BLaER1 treated with 17β-estradiol and CSF1 and Interleukin-3, amounts not matched to agents 10 nM and 100 nM (cell line): Measurements from ENCODE around the gene GSK3B.

Experiments used
- H3K27ac ChIP-seq, 11 experiments: shearing (Covaris generic); formaldehyde crosslinking; 2 replicates each; pipeline ENCODE4 v1.8.1; 2022
- H3K27me3 ChIP-seq, 11 experiments: shearing (Covaris generic); formaldehyde crosslinking; 2 replicates each; pipeline ENCODE4 v1.8.1; 2022
- H3K36me3 ChIP-seq, 11 experiments: shearing (Covaris generic); formaldehyde crosslinking; 2 replicates each; pipeline ENCODE4 v1.8.1; 2022
- H3K4me1 ChIP-seq, 10 experiments: shearing (Covaris generic); formaldehyde crosslinking; 2 replicates each; pipeline ENCODE4 v1.8.1; 2022
- H3K4me2 ChIP-seq, 11 experiments: shearing (Covaris generic); formaldehyde crosslinking; 2 replicates each; pipeline ENCODE4 v1.8.1; 2022
- H3K4me3 ChIP-seq, 10 experiments: shearing (Covaris generic); formaldehyde crosslinking; 2 replicates each; pipeline ENCODE4 v1.8.1; 2022
- H3K9ac ChIP-seq, 11 experiments: shearing (Covaris generic); formaldehyde crosslinking; 2 replicates each; pipeline ENCODE4 v1.8.1; 2022
- H3K9me3 ChIP-seq, 11 experiments: shearing (Covaris generic); formaldehyde crosslinking; replicated peaks in 1 of 11; 2 replicates each; pipeline ENCODE4 v1.8.1; 2022
- H4K20me1 ChIP-seq, 11 experiments: shearing (Covaris generic); formaldehyde crosslinking; 2 replicates each; pipeline ENCODE4 v1.8.1; 2022
- Cebpa-rat ChIP-seq, 11 experiments: shearing (Covaris generic); IDR thresholded peaks; 2 replicates each; pipeline ENCODE4 v1.8.1; 2022

GSK3B gene

DNA sequence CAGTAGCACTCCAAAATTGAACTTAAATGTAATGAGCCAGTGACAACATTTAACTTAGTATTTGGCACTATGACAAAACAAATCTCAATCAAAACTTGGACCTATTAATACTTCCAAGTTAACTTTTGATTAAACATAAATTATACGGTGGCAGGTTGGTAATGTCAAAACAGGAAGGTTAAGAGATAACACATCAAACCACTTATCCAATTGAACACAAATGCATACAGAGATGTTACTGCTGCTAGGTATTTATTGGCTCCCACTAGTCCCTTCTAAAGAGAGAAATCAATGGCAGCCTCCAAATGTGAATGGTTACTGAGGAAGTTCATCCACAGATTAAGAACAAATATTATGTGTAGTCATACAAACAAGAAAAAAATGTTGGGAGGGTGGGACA is 1.8 kb downstream of the GSK3B start:
- no peaks in the 10 kb centered on the region for H3K9me3 ChIP-seq
- peak overlapping the region in 2 of 11 experiments; percentile 98 to 99; a peak in 5 of 22 replicates for H3K27ac ChIP-seq
- peaks cover 0 to 43% (median 30%) of the 10 kb centered on the region in 11 experiments; a peak in 17 of 22 replicates for H3K27me3 ChIP-seq
- peak overlapping the region; percentile 71 to 87 (median 78) for H3K4me3 ChIP-seq
- TF ChIP-seq Cebpa-rat (IDR thresholded peaks at IDR 0.05) = no peak
- H3K4me1 ChIP-seq = peaks cover 18 to 41% (median 35%) of the 10 kb centered on the region in 10 experiments
- H4K20me1 ChIP-seq = peaks cover 54 to 61% (median 58%) of the 10 kb centered on the region in 11 experiments
- peak overlapping the region; percentile 87 to 99 (median 94); a peak in 19 of 22 replicates for H3K9ac ChIP-seq
- H3K4me2 ChIP-seq = peak overlapping the region; percentile 81 to 95 (median 88)
- H3K36me3 ChIP-seq = peaks cover 0 to 15% (median 0%) of the 10 kb centered on the region in 11 experiments; a peak in 3 of 22 replicates

DNA sequence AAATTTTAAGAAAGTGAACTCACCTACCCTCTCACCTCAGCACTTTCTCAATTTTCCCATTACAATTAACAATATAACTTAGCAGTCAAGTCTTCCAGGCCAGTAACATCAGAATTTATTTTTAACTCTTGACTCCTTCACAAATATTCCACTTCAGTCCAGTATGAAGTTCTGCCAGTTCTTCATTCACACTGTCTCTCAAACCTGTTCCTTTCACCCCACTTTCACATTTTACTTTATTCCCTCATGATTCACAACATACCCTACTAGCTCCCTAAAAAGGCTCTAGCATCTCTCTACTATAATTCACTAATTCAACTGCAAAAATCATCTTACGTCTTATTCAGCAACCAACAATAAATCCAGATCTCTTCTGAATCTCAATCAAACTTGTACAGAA is 3.8 kb downstream of the GSK3B start:
- Histone ChIP-seq H3K9me3 (no peaks in the 10 kb centered on the region), H3K4me3 (peak overlapping the region in 5 of 10 experiments; percentile 77 to 87 (median 80); a peak in 7 of 20 replicates), H3K4me2 (peak overlapping the region; percentile 81 to 95 (median 88); a peak in 21 of 22 replicates), H3K9ac (peak overlapping the region in 2 of 11 experiments; percentile 39 to 98; a peak in 3 of 22 replicates), H3K36me3 (peaks cover 0 to 28% (median 0%) of the 10 kb centered on the region in 11 experiments; a peak in 6 of 22 replicates), H3K4me1 (peaks cover 6 to 32% (median 26%) of the 10 kb centered on the region in 10 experiments; a peak in 19 of 20 replicates), H3K27ac (no peak overlapping the region), H4K20me1 (peaks cover 75 to 82% (median 79%) of the 10 kb centered on the region in 11 experiments), H3K27me3 (peaks cover 0 to 43% (median 30%) of the 10 kb centered on the region in 11 experiments; a peak in 17 of 22 replicates)
- TF ChIP-seq Cebpa-rat (IDR thresholded peaks at IDR 0.05) = no peak

DNA sequence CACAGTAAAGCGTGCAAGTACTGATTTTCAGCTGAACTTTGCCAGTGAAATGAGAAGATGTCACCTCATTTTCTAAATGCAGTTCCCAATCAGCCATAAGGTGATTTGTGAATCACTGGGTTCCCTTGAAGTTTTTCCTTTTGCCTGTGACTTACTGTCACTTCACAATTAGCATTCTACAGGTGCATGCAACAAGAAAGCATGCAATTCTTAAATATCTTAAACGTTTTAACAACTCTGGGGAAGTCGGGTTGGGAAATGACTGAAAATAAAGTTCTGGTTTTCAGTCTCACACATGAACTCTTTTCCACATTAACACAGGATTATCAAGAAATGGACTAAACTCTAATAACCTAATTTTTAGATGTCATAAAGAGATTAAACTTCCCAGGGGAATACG is 5.2 kb downstream of the GSK3B start:
- TF ChIP-seq Cebpa-rat (IDR thresholded peaks at IDR 0.05) = no peak
- Histone ChIP-seq H3K27me3 (peaks cover 0 to 43% (median 30%) of the 10 kb centered on the region in 11 experiments; a peak in 17 of 22 replicates), H3K27ac (no peak overlapping the region), H3K4me2 (peak overlapping the region in 2 of 11 experiments; percentile 18 to 23; a peak in 3 of 22 replicates), H3K9ac (no peak overlapping the region), H3K4me3 (no peak overlapping the region), H3K36me3 (peaks cover 0 to 28% (median 0%) of the 10 kb centered on the region in 11 experiments; a peak in 6 of 22 replicates), H3K4me1 (peaks cover 6 to 32% (median 26%) of the 10 kb centered on the region in 10 experiments; a peak in 19 of 20 replicates), H4K20me1 (peaks cover 87 to 95% (median 92%) of the 10 kb centered on the region in 11 experiments), H3K9me3 (no peaks in the 10 kb centered on the region)

DNA sequence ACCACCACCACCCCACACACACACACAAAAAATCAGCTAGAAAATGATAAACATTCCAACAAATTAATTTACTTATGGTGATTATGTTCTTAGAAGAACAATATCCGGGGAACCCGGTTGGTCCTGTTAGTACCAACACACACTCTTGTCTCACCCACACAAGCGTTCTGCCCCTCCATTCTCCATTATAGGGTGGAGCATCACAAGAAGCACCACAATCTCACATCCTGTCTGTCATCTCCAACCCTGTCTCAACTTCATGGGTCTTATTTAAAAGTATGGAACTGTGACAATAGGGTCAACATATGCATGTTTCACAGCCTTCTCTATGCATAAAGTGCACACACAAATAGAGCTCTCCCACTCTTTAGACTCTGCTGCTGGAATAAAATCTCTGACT is 5.6 kb downstream of the GSK3B start:
- Histone ChIP-seq H3K9ac (no peak overlapping the region), H3K27me3 (peaks cover 0 to 43% (median 30%) of the 10 kb centered on the region in 11 experiments; a peak in 17 of 22 replicates), H3K4me3 (no peak overlapping the region), H3K27ac (no peak overlapping the region), H3K4me2 (peak overlapping the region in 2 of 11 experiments; percentile 18 to 23; a peak in 5 of 22 replicates), H3K9me3 (no peaks in the 10 kb centered on the region), H3K36me3 (peaks cover 0 to 28% (median 0%) of the 10 kb centered on the region in 11 experiments; a peak in 6 of 22 replicates), H4K20me1 (peaks cover 88 to 100% (median 97%) of the 10 kb centered on the region in 11 experiments), H3K4me1 (peaks cover 6 to 32% (median 26%) of the 10 kb centered on the region in 10 experiments; a peak in 19 of 20 replicates)
- TF ChIP-seq Cebpa-rat (IDR thresholded peaks at IDR 0.05) = no peak

DNA sequence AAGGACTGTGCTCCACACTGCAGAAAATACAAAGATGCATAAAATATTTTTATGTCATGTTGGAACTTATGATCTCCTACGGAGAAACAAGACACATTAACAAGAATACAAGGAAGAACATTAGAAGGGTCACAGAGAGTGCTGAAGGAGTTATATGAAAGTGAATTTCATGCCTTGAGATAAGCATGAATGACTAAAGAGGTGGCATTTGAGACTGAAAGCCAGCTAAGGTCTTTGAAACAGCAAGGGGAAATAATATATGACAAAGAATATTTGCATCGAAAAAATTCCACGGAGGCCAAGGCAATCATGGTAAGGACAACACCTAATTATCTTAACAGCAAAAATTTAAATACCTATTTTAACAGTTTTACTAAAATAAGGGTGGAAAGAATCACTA is 12.5 kb downstream of the GSK3B start:
- Histone ChIP-seq H3K4me1 (peaks cover 0 to 17% (median 0%) of the 10 kb centered on the region in 10 experiments; a peak in 2 of 20 replicates), H3K27me3 (no peaks in the 10 kb centered on the region), H3K36me3 (peaks cover 0 to 24% (median 0%) of the 10 kb centered on the region in 11 experiments; a peak in 6 of 22 replicates), H3K27ac (no peak overlapping the region), H3K9me3 (peaks cover 0 to 7% (median 0%) of the 10 kb centered on the region in 11 experiments; a peak in 5 of 22 replicates), H3K4me3 (no peak overlapping the region), H3K4me2 (no peak overlapping the region), H4K20me1 (peaks cover 32 to 99% (median 90%) of the 10 kb centered on the region in 11 experiments; a peak in 21 of 22 replicates), H3K9ac (no peak overlapping the region)
- TF ChIP-seq Cebpa-rat (IDR thresholded peaks at IDR 0.05) = no peak

DNA sequence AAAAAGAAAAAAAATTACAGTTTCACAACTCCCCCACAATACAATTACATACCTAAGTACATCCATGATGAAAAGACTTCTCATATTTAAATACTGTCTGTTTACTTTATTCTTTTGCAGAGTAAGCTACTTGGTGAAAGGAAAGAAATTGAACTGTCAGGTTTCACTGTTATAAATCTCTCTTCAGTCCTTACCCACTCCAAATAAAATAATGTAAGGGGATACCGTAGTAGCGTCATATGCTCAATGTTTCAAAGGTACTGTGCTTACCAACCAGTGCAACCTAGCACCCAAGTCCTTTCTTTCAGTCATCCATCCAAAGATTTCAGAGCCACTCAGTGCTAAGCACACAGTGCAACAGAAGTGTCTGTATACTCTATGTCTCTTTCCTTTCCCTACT is 13.4 kb downstream of the GSK3B start:
- Histone ChIP-seq H3K4me2 (no peak overlapping the region), H3K27me3 (no peaks in the 10 kb centered on the region), H3K4me3 (no peak overlapping the region), H3K36me3 (peaks cover 0 to 21% (median 0%) of the 10 kb centered on the region in 11 experiments; a peak in 6 of 22 replicates), H4K20me1 (peaks cover 23 to 98% (median 83%) of the 10 kb centered on the region in 11 experiments; a peak in 21 of 22 replicates), H3K4me1 (peaks cover 0 to 9% (median 0%) of the 10 kb centered on the region in 10 experiments; a peak in 2 of 20 replicates), H3K9me3 (peaks cover 0 to 11% (median 6%) of the 10 kb centered on the region in 11 experiments; a peak in 11 of 22 replicates), H3K9ac (no peak overlapping the region), H3K27ac (no peak overlapping the region)
- no peak for TF ChIP-seq Cebpa-rat (IDR thresholded peaks at IDR 0.05)

DNA sequence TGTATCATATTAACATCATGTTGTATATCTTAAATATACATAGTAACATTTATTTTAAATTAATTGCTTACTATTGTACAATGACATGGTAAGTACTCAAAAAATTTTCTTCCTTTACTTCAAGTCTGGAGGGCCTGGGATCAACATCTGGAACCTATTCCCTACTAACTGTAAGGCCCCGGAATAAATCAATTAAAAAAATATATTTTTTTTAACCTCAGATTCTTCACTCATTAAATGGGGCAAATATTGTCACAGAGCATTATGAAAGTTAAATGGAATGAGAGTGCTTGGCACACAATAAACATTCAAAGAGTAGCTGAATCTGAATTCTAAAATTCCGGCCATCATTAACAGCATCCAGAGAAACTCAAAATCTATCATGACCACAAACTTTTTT is 16.5 kb downstream of the GSK3B start:
- no peaks in the 10 kb centered on the region for H3K27me3 ChIP-seq
- no peak for TF ChIP-seq Cebpa-rat (IDR thresholded peaks at IDR 0.05)
- H3K27ac ChIP-seq = no peak overlapping the region
- no peak overlapping the region for H3K9ac ChIP-seq
- H3K4me2 ChIP-seq = no peak overlapping the region
- H3K9me3 ChIP-seq = peaks cover 0 to 18% (median 9%) of the 10 kb centered on the region in 11 experiments; a peak in 12 of 22 replicates
- no peak overlapping the region for H3K4me3 ChIP-seq
- peaks cover 0 to 9% (median 0%) of the 10 kb centered on the region in 10 experiments; a peak in 2 of 20 replicates for H3K4me1 ChIP-seq
- peaks cover 0 to 18% (median 0%) of the 10 kb centered on the region in 11 experiments; a peak in 4 of 22 replicates for H3K36me3 ChIP-seq
- peaks cover 10 to 98% (median 79%) of the 10 kb centered on the region in 11 experiments; a peak in 21 of 22 replicates for H4K20me1 ChIP-seq

DNA sequence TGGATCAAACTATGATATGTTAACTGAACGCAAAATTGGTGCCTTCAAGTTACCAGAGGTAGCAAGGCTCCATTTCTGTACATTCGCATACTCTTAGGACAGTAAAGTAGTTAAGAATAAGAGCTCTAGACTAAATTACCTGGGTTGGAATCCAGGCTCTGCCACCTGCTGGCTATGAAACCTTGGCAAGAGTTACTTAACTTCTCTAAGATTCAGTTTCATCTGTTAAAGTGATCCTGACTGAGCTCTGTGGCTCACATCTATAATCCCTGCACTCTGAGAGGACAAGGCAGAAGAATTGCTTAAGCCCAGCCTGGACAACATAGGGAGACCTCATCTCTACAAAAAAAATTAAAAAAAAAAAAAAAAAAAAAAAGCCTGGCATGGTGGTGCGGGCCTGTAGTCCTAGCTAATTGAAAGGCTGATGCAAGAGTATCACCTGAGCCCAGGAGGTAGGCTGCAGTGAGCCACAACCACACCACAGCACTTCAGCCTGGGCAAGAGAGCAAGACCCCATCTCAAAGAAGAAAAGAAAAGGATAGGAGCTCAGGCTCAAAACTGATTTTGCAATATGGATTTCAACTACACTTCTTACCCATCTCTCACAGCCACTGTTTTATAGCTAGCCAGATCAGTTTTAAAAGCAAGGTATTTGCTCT is 21.3 kb downstream of the GSK3B start:
- TF ChIP-seq Cebpa-rat (IDR thresholded peaks at IDR 0.05) = no peak
- Histone ChIP-seq H4K20me1 (peaks cover 16 to 98% (median 73%) of the 10 kb centered on the region in 11 experiments), H3K4me2 (no peak overlapping the region)

More for the DNA sequence above, 21.3 kb downstream of the GSK3B start:
- peaks cover 0 to 18% (median 9%) of the 10 kb centered on the region in 11 experiments; a peak in 13 of 22 replicates for H3K9me3 ChIP-seq
- no peak overlapping the region for H3K9ac ChIP-seq
- no peak overlapping the region for H3K4me3 ChIP-seq
- peaks cover 0 to 12% (median 0%) of the 10 kb centered on the region in 11 experiments; a peak in 4 of 22 replicates for H3K36me3 ChIP-seq
- H3K4me1 ChIP-seq = peaks cover 0 to 19% (median 5%) of the 10 kb centered on the region in 10 experiments; a peak in 11 of 20 replicates
- no peak overlapping the region for H3K27ac ChIP-seq
- no peaks in the 10 kb centered on the region for H3K27me3 ChIP-seq
